Sigmoid colon (tissue), 3 donors: ENCODE results near the gene MYL4.

Experiments used
- CTCF ChIP-seq, 4 experiments: fragments of 450-650 bp in 3 of 4; fragments of 200-600 bp in 1 of 4; IDR thresholded peaks; one replicate each; pipeline ENCODE4 v1.5.1; 2016 to 2019; ENCODE audit warnings: antibody characterized with exemption in 4 of 4, mild to moderate bottlenecking in 3 of 4, moderate library complexity in 2 of 4
- POLR2A ChIP-seq, 2 donors: fragments of 450-650 bp; IDR thresholded peaks; one replicate each; pipeline ENCODE4 v1.6.1; 2016; ENCODE audit warnings: antibody characterized with exemption in 2 of 2, mild to moderate bottlenecking in 2 of 2, moderate library complexity in 2 of 2

GRCh38 chr17:47210779-47211178 lies 1.6 kb downstream of the MYL4 start:
- TF ChIP-seq CTCF (IDR thresholded peaks at IDR 0.05): no peak
- no peak for TF ChIP-seq POLR2A (IDR thresholded peaks at IDR 0.05)
